Peyer's patch (tissue), 4 donors: Measurements from ENCODE around the gene PHF24.

Experiments
- CTCF ChIP-seq, 6 experiments: fragments of 450-650 bp in 4 of 6; fragments of 200-600 bp in 2 of 6; sonication (generic) in 1 of 6; IDR thresholded peaks; one replicate each; pipeline ENCODE4 v1.5.1; 2017 to 2019; ENCODE audit warnings: antibody characterized with exemption in 6 of 6, mild to moderate bottlenecking in 3 of 6, moderate library complexity in 1 of 6
- POLR2A ChIP-seq, 2 donors: fragments of 450-650 bp; IDR thresholded peaks; one replicate each; pipeline ENCODE4 v1.5.1; 2017; ENCODE audit warnings: antibody characterized with exemption in 2 of 2, mild to moderate bottlenecking in 2 of 2, moderate library complexity in 2 of 2

- no peak for TF ChIP-seq CTCF (IDR thresholded peaks at IDR 0.05)
- no peak for TF ChIP-seq POLR2A (IDR thresholded peaks at IDR 0.05)
Measured at GRCh38 chr9:34988218-34989002, 30.3 kb downstream of the PHF24 start.
